Fibroblast of lung (primary cell): ENCODE measurements around the gene FGA.

ENCODE experiments used
- CTCF ChIP-seq, 2 donors: IDR thresholded peaks in 1 of 2; conservative IDR thresholded peaks in 1 of 2; 1 replicate in 1 of 2; 2 replicates in 1 of 2; pipeline ENCODE4 v1.5.1; 2011 to 2012; ENCODE audit warnings: low read length in 2 of 2, control low read depth in 1 of 2, inconsistent platforms in 1 of 2, low read depth in 1 of 2, mild to moderate bottlenecking in 1 of 2
- EZH2 ChIP-seq: IDR thresholded peaks from 2 replicates; pipeline ENCODE4 v1.5.1; 2012; ENCODE audit warnings: low read length, control low read depth, mild to moderate bottlenecking; ENCODE audit errors: missing control alignments

DNA sequence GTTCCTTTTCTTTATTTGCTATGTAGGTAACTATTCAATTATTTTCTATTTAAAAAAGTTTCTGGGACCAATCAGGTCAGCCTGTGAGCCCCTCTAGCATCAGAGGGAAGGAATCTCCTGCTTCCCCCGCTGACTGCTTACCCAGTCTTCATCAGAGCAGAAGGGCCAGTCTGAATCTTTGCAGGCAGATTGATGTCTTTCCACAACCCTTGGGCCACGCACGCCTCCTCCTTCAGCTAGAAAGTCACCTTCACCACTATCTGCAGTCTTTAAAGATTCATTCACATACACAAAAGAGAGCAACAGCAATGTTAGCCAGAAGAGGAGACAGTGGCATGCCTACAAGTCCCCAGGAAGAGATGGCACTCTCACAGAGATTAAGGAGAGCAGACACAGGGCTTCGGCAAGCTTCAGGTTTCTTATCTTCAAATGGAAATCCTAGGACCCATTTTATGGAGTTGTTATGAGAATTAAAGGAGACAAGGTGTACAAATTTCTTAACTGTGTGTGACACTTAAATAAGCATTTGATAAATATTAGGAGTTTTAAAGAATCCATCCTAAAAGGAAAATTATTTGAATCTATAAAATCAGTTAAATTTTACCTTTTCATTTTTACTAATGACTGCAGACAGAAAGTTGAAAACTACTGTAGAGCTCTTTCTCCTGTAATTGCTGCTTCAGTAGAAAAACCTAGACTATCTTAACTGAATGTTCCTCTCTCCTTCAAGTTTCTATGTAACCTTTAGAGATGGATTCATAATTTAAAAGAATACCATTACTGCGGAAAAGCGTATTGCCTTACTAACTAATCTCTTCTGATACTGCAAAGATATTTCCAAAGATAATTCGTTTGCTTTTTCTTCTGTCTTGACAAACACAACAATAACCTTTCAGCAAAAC lies 995 bp downstream of the FGA start:
- TF ChIP-seq CTCF (conservative IDR thresholded peaks at IDR 0.05 in 1 of 2, IDR thresholded peaks at IDR 0.05 in 1 of 2; ENCODE audit: low read depth in 1 of 2, low read length in 2 of 2) (no peak), EZH2 (no peak)
